Astrocyte of the hippocampus (primary cell): ENCODE results near the gene P2RY12.
"Not testable (repeated sequence)": the region's sequence is repeated elsewhere in the genome, so short reads cannot be mapped to it uniquely, and the experiment has no call there.

Source experiments
- DNase-seq: peaks from one replicate; pipeline ENCODE4 v3.0.0; 2011; ENCODE audit warnings: low read depth, low spot score

Gene P2RY12

DNA sequence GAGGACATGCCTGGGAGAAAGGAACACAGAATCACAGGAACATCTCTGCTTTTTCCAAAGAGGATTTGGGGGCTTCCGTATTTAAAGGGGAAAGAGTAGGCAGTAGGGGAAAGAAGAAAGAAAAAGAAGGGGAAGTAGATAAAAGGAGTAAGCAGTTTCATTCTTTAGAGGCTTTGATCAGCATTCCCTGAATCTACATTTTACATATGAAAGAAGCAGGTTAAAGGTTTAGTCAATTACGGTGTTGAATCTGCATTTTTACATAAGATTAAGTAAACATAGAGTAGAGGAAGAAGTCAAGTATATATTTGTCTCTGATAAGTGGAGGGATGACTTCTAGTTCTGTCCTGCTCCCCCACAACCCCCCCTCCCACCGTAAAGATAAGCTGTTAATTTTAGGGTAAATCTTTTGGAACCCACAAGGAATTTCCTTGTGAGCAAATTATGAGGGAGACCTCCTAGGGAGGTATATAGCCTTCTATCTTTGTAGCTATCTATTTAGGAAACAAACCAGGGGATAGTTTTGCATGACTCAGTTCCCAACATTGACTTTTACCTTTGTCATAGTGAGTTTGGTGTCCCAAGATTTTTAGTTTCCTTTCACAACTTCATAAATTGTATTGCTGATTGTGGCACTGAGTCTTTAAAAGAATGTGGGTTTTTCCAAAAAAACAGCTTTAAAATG, 8.7 kb upstream of the P2RY12 start:
- no peak for DNase-seq

DNA sequence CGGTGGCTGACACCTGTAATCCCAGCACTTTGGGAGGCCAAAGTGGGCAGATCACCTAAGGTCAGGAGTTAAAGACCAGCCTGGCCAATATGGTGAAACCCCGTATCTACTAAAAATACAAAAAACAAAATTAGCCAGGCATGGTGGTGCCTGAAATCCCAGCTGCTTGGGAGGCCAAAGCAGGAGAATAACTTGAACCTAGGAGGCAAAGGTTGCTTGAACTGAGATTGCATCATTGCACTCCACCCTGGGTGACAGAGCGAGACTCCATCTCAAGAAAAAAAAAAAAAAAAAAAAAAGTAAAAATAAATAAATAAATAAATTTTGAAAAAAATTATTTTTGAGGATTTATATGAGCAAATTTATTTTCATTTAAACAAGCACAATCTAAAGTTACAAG, 7.6 kb upstream of the P2RY12 start:
- not testable (repeated sequence) for DNase-seq

DNA sequence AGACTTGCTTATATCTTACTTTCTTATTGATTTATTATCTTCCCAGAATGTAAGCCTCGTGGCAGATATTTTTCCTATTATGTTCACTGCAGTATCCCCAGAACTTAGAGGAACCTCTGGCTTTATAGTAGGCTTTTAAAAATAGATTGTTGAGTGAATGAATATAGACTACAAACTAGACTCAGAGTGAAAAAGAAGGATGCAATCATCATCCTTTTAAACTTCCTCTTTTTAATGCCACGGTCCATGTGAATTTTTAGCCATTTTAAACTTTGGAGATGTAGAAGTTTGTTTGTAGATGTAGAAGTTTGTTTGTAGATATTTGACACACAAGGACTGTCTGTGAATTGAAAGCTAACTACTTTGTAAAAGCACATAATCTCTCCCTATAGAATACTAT, 7.2 kb upstream of the P2RY12 start:
- DNase-seq, result no peak

DNA sequence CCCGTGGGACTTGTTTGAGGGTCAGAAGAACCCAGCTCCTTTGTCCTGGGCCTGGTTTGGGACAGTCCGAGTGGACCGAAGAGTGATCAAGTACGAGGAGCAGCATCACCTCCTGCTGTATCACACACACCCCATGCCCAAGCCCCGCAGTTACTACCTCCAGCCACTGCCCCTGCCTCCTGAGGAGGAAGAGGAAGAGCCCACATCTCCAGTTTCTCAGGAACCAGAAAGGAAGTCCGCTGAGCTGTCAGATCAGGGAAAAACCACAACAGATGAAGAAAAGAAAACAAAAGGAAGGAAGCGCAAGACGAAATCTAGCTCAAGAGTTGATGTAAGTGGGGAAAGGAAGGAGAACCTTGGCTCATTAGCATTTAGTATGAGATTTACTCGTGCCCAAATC, 3.3 kb upstream of the P2RY12 start:
- no peak for DNase-seq

DNA sequence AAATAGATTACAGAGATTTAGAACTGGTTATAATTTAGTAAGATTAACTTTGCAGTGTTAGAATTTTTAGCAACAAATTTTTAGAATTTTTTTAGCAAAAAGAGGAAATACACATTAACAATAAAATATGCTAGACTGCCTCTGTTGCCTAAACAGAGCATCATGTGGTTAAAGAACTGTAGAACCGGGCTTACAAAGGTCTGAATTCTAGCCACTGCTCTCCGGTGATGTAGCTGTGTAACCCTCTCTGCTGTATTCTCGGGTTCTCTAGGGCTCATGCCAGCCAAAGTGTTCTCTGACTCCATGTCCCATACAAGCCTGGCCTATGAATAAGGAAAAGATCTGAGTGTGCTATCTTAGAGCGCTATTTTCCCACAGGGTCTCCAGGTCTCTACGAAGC, 2.9 kb upstream of the P2RY12 start:
- DNase-seq, result no peak

DNA sequence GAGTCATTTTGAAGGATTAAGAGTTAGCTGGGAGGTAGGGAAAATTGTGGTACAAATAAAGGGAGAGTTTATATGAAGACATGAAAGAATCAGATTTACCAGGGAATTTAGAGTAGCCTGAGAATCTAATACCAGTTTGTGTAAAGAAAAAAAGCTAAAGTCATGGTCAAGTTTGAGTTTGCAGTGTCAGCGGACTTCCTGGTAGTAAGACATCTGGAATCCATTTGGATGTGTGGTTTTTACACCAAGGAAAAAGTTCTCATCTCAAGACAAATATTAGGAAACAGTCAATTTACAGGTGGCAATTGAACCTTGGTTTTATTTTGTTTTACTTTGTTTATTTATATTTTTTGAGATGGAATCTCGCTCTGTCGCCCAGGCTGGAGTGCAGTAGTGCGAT, 1.5 kb upstream of the P2RY12 start:
- DNase-seq, result no peak

DNA sequence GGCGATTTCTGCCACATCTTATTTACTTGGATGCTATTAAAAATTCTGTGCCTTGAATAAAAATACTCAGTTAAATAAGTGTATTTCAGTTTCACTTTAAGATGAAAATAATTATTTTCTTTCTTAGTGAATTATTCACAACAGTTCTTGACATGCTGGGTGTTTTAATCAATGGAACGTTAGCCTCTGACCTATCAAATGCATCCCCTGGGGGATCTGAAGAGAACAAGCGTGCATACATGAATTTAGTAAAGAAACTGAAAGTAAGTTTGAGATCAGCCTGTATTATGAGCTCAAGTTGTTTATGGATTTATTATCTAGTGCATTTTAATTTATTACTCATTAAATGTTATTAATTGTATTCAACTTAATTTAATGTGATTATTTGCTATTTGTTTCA, 597 bp downstream of the P2RY12 start:
- no peak for DNase-seq

DNA sequence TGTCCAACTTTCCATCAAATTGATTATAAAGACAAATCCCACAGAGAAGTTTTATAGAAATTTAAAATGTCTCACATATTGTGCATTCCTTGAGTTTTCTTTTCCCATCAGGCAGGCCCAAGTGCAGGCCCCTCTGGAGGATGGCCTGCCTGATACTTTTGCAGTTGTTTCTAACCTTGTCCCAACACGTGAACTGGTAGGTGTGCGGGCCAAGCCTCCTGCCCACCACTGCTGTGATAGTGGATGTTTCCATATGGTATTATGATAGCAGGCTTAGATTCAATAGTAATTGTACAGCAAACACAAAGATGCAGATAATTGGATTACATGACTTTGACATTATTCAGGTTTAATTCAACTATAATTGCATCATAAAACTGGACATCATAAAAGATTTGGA, 1.4 kb downstream of the P2RY12 start:
- no peak for DNase-seq

DNA sequence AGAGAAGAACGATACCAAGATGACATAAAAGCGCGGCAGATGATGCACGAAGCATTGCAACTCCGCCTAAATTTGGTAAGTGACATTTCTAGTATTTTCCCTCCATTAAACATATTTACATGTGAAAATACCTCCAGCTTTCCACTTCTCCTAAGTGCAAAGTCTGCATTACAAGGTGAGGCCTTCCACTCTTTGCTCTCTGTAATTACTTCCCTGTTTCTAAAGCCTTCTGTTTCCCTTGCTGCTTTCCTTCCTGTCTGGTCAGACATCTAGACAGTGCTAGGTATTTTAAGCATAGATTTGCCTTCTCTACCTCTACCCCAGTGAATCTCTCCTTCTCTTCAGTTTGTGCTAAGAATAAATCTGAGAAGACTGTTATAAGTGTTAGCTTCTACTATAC, 1.9 kb downstream of the P2RY12 start:
- no peak for DNase-seq

DNA sequence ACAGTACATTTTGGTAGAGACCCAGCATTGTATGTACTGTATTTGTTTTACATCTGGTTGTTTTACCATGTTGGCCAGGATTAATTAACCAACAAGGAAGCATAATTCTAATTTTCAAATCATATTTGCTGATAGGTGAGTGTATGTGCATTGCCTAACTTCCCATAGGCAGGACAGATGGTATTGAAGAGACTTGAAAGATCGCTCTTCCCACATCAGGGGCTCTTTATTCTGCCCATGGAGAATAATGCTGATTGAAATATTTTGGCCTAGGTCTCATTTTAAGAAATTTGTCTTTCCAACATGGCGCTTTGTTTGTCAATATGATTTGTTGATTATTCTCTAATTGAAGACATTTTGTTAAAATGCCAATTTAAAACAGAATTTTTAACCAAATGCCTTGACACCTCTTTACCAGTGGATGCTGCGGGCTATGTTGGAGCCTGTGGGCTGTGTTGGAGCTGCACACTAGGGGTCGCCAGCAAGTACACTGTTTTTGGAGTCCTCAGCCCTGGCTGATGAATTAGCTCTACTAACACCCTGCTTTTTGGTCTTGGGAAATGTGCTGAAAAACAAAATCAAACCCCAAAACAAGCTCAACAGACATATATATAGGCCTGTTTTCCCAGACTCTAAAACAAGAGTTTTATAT, 5.3 kb downstream of the P2RY12 start:
- DNase-seq, result peak; percentile 23

DNA sequence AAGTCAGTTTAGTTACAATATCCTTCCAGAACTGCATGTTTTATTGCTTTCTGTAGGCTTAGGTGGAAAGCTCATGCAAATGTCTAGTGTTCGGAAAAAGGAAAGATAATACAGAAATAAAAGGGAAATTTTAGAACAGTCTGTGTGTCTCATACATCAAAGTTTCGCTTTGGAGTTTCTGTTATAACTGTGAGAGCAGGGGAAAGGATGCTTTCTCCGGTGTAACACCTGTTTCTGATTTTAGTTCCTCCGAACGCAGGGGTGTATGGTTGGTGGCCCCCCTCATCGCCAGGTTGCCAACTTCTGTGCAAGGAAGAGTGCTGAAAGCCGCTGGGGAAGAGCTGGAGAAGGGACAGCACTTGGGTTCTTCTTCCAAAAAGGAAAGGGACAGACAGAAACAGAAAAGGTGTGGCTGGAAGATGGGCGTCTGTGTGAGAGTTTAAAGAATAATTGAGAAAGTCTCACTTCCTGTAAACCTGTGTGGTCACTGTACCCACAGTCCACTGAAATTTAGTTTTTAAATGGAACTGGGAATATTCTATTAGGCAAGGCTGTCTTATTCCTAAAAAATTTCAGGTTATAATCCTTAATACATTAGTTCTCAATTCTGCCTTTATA, 6.7 kb downstream of the P2RY12 start:
- no peak for DNase-seq

DNA sequence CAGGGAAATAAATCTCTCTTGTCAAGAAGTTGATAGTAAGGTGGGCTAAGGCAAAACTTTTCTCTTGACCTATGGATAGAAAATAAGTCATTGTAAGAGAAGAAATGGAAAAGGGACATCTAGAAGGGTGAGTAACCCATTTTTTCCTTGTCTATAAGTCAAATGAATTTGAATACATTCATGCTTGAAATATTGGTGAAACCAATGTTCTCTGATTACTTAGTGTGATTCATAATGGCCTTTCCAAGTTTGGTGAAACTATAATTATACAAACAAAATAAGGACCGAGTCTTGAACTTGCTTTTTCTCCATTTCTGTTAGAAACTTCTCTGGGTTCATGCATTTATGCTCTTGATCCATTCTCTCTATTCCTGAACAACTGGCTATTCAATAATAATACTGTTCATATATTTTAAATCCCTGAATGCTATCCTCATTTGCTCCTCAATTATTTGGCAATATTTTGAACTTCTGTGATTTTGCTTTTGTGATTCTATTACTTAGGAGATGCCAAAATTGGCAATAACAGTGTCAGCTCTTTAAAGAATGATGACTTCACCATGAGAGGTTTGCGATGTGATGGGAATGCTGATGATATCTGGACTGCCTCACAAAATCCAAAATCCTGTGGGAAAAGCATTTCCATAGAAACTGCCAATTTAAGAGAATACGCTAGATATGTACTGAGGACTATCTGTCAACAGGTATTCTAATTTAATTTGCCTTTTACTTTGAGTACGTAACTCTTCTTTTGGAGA, 12.3 kb downstream of the P2RY12 start:
- no peak for DNase-seq

DNA sequence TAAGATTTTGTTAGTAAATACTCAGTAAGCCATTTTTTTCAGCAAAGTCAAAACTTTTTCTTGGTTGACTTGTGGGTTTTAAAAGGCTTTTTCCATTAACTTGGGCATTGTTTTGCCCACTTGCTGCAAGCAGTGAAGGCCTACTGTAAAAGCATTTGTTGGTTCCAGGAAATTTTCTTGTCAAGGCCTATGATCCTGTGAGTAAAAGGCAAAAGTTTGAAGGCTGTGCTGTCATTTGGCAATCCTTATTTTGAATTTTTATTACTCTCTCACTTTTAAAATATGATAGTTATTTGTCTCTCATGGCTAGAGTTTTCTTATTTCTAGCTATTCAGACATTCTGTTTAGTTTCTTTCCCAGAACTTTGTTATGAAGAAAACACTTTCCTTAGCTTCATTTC, 13.0 kb downstream of the P2RY12 start:
- DNase-seq, result no peak

DNA sequence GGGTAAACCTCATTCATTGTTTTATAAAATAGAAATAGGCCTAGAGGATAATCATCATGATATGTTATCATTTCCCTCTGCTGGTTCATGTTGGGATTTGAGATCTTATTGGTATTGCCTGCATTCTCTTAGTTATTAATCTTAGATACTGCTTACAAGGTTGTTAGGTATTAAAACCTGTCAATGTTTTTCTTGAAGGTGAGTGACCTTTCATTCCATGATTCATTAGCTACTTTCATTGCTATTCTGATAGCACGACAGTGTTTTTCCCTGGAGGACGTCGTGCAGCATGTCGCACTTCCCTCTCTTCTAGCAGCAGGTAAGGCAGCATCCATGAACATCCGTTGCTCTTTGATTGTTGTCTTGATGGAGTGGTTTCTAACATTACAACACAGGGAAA, 17.1 kb downstream of the P2RY12 start:
- DNase-seq, result no peak

DNA sequence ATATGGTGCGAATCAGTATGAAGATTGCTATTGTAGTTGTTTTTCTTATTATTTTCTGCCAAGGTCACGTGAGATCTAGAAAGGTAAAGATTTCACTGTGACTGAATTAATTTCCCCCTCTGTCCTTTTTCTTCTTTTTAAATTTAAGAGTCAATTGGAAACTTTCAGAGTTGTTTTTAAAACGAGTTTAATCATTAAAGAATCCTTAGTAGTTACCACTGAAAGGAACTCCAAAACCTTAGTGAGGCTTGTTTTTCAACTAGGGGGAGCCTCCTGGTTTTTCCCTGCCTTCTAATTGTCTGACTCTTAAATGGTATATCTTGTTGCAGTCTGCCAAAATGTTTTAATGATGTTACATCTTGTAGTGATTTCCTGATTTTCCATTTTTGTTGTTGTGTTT, 17.6 kb downstream of the P2RY12 start:
- DNase-seq, result no peak

DNA sequence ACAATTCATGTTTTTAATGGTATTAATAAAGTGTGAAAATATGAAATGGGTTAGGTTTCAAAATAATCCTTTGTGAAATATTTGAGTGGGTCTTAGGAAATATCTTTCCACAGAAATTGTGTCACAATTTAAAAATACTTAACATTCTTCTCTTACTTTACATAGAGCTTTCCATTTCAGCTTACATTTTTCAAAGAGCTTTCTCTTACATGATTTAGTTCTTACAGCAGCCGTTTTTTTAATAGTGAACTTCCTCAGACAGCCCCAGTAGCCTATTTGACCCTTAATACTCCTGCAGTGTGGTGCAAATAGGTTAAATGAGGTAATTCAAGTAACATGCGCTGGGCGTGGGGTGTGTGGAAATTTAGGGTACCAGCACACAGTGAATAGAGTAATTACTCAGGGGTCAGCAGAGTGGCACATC, 21.8 kb downstream of the P2RY12 start:
- DNase-seq, result no peak

DNA sequence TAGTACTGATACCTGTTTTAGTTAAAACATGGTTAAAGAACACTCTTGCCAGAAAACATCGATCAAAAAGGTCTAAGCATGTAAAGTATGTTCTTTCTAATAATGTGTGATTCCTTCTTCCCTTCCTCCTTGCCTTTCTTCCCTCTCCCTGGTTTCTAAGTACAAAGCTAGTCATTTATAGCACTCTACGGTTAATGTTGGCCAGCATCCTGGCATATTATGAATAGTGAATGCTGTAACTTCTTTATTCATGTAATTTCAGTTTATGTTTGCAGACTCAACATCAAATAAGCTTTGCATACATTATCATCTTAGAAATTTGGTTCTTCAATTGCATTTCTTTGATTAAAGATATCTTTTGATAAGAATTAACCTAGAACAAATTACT, 27.1 kb downstream of the P2RY12 start:
- peak; percentile 39 for DNase-seq

DNA sequence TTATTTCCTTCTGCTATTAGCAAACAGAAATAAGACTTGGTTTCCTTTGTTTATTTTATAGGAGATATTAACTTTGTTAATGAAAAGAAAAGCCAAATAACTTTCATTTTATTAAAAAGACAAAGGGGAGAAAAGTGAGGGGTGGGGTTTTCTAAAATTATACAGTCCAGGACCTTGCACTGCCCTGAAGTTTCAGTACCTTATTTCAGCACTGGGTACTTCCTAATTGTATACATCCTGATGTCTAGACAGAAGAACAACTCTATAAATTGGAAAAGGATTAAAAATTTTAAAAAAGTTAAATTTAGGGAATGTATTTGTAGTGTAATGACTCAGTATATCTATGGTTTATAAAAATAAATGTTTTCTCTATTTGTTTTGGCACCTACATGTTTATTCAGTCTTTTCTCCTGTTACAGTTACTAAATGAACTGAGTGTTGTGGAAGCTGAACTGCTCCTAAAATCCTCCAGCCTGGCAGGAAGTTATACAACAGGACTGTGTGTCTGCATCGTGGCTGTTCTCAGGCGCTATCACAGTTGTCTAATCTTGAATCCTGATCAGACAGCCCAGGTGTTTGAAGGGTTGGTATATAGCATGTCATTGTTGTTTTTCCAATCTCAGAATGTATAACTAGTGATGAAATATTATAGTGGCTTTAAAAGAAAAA, 27.6 kb downstream of the P2RY12 start:
- DNase-seq, result peak; percentile 33

DNA sequence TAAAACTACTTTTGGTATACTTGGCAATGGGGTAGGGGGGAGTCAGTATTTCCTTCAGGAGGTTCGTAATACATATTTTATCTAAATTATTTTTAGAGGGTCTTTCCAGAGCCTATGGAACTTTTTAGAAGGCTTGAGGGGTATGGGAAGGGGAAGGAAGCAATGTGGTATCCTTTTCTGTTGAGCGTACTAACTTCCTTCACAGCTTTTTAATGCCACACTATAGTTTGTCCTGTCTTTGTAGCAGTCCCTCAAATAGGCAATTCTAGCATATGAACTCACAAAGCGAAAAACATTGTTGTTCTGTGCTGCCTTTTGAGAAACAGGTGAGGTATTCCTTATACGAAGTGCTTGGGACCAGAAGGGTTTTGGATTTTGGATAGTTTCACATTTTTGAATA, 32.9 kb downstream of the P2RY12 start:
- no peak for DNase-seq

DNA sequence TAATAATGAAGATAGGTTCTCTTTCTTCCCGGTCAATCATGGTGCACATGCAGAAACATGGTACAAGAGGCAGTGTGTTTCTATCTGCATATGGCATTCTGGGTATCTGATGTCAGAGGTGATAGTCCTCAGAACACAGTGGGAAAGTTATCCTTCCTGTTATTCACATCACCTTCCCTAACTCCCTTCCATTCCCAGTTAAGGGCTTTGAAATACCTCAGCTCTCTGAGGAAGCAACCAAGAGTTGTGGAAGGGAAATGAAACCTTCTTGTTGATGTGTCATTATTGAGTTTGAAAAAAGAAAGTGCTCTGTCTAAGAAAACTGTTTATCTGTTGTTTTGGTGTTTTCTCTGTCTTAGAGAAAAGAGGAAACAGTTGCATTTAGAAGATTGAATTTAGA, 33.3 kb downstream of the P2RY12 start:
- DNase-seq, result no peak

DNA sequence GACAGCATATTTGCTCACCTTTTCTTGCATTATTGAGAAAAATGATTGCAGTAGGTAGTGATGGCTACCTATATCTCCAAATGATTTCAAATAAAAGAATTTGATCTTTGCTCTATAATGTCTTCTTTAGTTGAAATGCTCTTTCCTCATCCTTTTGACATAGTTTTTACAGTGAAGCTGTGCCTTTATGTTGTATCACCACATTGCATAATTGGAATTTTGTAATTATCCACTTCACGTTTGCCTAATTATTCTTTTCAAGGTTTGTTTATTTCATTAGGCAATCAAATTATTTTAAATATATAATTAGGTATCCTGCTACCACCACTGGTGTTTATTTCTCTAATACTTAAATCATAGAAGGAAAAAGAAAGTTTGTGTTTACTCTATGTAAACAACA, 33.9 kb downstream of the P2RY12 start:
- no peak for DNase-seq

DNA sequence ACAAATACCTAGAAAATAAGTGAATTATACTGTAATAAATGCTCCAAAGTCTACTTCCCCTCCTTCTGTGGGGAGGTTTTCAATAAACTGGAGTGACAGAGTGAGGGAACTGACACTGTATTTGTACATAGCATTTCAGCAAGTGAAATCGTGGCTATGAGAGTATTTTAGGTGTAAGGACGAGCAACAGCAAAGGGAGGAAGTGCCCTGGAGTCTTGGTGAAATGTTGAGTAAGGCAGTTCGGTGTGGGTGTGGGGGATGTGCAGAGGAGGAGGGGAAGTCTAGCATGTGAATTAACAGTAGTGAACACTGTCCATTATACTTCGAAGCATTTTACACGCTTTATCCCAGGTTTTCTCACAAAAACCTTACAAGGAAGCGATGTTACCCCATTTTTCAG, 37.1 kb downstream of the P2RY12 start:
- no peak for DNase-seq
